Iris pigment epithelial cell (primary cell): ENCODE data around the gene NELL1.

Source experiments
- DNase-seq: peaks from one replicate; pipeline ENCODE4 v3.0.0-alpha.2; 2011; ENCODE audit warnings: low read depth

The NELL1 gene

DNA sequence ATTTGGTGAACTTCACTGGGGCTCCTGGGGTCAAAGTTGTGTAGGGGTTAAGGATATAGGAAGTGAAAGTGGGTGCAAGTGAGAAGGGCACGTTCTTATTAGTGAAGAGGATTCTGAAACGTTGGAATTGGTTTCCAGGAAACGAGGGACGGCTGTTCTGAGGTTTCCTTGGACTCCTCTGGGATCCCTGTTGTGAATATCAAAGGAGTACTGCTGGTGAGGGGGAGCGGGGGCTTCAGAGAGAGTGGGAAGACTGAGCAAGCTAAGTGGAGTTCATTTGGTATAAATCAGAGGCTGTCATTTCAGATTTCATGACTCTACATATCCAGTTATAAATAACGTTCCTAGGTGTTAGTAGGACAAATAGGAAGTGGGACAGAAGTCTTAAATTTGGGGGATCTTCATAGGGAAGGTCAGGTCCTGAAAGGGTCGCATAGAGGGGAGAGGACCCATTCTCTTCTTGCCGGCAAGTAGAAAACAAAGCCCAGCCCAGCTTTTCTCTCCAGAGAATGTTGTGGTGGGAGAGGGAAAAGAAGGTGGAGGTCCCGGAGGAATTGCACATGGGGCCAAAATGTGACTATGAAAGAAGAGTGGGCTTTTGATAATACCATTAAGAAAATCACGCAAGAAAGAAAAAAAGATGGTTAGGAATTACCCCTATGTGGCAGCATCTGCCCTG is 1.1 kb upstream of the NELL1 start:
- DNase-seq = no peak

DNA sequence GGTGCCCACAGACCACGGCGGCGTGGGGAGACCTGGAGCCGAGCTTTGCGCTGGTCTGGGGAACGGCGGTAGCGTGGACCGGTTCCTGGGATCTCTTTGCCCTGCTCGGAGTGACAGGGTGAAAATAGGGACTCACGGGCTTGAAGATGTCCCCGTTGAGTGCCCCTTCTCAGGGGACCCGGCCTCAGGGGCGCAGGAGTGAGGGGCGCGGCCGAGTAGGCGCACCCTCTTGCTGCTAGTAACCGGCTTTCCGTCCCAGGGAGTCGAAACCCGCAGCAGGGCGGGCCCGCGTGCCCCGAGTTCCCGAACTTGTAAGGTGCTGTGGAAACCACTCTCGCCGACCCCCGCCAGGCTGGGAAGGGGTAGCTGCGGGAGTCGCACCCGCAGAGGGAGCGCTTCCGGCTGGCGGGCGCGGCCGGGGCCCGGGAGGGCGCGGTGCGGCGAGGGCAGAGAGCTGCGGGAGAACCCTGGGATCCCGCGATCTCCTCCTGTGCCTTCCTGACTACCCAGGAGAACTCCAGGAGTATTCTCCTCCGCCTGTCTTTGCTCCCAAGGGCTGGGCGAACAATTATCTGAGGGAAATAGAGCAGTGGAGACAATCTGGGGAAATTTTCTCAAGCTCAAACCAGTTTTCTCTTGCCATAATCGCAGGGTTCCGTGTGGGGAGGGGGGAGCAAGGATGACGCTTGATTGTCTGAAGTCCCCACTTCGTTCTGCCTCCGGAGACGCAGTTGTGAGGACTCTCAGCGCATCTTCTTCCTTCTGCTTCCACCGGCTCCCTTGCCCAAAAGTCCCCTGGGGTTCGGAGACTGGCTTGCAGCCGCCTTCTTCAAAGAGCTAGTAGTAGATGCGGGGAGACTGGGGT is 666 bp downstream of the NELL1 start:
- DNase-seq = no peak

DNA sequence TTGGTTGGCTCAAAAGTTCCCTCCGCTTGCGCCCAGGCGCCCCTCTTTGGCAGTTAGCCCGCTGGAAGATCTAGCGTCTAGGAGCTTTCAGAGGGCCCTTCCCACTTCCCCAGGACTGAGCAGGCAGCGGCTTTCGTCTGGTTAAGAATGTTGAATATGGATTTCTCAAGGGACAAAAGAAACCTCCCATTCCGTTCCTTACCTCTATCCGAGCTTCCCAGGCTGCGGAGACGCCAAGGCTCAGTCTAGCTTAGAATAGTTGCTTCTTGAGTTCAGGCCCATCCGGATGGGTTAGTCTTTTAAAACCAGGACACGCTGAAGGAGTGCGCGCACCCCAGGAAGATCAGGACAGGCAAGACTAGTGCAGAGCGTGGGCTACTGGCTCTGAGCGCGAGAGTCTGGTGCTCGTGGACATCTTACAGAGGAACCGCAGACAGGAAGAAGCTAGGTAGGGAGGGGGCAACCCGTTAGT is 1.6 kb downstream of the NELL1 start:
- DNase-seq = no peak

DNA sequence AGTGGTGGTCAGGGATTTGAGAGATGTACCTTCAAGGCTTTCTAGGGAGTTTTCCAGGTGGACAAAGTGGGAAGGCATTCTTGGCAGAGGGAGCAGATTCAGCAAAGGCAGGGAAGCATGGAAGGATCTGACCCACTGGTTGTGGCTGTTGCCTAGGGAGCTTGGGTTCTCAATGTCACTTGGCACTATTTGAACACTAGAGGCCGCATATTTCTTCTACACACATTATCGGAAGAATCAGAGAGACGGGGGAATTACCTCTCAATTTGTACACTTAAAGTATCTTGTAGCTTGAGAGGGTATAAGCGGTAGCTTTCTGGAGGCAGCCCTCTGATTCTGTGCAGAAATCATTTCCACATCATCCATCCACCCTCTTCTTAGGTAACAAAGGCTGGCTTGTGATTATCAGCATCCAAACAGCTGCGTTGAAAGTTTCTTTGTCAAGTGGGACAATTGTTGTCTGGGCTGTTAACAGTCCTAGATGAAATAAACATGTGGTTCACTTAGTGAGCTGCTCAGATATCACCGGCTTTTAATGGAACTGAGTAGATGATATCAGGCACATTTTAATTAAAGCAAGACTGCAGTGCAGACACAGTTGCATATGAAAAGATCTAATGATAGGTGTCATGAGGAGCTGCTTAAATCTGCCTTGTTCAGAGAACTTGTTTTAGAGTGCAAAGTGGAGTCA is 2.6 kb downstream of the NELL1 start:
- no peak for DNase-seq

DNA sequence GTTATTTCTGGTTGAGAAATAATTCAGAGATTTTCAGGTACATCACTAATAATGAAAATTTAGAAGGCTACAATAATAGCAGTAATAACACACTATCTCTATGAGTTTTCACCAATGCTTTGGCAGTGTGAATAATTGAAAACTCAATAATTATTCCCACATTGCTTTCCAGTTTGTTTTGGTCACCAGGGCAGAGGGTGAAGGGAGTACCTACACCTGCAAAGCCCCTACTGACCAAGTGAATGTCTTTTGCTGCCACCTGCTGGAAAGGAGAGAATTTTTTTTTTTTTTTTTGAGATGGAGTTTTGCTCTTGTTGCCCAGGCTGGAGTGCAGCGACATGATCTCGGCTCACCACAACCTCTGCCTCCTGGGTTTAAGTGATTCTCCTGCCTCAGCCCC is 3.2 kb downstream of the NELL1 start:
- no peak for DNase-seq

DNA sequence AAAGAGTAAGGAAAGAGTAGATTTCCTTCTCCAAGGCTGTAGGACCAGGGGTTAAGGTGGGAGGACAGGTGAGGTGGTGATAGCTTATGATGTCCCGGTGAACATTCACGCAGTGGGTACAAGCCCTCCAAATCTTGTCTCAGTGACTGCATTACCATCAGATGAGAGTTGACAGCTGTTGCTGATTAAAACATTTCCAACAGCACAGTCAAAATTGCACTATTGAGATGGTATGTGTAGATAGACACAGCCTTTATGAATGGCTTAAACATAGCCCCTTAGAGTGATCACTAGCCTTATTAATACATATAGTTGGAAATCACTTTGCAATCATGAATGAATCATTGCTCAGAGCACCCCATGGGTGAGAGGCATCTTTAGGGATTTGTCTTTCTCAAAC is 7.3 kb downstream of the NELL1 start:
- DNase-seq = no peak

- no peak for DNase-seq
Observed at GRCh38 chr11:20688761-20689160, 19.4 kb downstream of the NELL1 start.

DNA sequence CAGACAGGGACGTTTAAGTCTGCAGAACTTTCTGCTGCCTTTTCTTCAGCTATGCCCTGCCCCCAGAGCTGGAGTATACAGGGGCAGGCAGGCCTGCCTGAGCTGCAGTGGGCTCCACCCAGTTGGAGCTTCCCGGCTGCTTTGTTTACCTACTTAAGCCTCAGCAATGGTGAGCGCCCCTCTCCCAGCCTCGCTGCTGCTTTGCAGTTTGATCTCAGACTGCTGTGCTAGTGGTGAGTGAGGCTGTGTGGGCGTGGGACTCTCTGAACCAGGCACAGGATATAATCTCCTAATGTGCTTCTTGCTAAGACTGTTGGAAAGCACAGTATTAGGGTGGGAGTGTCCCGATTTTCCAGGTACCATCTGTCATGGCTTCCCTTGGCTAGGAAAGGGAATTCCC is 38.5 kb downstream of the NELL1 start:
- no peak for DNase-seq

DNA sequence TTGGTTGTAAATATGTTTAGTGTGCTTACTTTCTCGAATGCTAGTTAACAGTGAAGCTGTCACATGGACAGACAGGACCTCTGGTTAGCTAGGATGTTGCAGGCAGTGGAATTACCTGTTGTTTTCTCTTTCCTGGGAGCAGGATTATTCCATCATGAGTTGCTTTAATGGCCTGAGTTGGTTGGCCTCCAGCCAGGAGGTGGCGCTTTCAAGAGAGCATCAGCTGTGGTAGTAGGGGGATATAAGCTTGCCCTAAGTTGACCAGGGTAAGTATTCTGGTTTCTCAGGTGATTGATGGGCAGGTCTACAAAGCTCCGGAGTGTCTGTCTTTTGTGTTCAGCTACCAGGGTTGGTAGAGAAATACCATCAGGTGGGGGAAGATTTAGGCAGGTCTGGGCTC is 43.5 kb downstream of the NELL1 start:
- no peak for DNase-seq

DNA sequence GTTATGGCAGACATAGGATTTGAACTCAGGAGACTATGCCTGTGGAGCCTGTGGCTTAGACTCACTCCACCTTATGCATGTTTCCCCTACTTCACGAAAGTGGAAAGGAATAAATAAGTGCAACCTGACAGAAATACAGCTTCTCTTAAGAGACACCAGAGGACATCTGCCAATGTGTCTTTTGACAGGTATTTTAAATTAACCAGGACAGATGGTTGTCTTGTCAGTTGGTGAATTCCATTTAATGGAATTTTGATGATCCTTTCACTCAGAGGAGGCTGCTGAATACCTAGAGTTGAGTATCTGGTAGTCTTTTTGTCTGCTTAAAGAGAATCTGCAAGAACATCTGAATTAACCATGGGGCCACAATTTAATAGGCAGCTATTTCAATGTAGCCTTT is 46.1 kb downstream of the NELL1 start:
- DNase-seq = no peak

GRCh38 chr11:20715931-20716330 is 46.5 kb downstream of the NELL1 start:
- DNase-seq = no peak

GRCh38 chr11:20719821-20720220 is 50.4 kb downstream of the NELL1 start:
- DNase-seq = no peak

DNA sequence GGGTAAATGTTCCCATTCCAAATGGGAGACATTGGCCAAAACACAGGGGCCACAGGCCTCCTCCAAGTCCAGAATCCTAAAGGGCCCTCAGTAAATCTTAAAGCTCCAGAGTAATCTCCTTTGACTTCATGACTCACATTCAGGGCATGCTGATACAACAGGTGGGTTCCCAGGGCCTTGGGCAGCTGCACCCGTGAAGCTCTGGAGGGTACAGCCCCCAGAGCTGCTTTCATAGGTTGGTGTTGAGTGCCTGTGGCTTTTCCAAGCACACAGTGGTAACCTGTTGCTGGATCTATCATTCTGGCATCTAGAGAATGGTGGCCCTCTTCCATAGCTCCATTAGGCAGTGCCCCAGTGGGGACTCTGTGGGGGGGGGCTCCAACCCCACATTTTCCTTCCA is 54.0 kb downstream of the NELL1 start:
- no peak for DNase-seq

DNA sequence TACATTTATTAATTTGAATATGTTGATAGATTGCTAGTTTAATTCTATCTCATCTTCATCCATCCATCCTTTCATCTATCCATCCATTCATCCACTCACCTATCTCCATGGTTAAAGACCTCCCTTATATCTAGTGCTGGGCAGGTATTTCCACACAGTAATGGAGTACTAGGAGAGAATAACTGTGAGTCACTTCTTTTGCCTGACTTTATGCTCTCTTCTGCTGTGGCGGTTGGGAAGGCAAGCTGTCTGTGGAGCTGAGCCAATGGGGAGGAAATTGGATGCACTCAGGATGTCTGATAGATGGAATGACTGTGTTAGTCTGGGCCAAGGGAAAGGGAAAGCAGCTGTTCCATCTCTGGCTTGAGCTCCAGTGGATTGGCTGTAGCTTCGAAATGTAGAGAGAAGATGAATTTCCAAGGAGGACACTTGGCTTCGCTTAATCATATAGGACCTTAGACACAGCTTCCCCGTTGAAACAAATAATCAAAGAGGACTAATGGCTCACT is 60.3 kb downstream of the NELL1 start:
- DNase-seq = no peak

- DNase-seq = no peak
Observed at GRCh38 chr11:20731676-20732215, 62.4 kb downstream of the NELL1 start.

DNA sequence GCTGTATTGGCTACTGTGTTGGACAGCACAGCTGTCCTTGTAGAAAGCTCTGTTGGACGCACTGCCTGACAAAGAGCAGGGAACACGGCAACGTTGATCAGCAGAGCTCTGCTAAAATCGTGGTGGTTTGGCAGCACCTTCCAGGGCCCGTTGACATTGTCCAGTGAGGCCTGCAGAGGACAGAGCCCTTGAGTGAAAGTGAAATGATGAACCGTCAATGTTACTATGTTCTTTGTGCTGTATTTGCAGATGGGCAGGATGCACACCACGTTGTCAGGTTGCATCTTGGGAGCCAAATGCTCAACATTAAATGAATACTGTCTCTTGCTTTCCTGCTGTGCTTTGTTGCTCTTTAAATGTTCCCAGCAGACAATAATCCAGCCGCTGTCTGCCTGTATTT is 69.7 kb downstream of the NELL1 start:
- no peak for DNase-seq

GRCh38 chr11:20739577-20739976 is 70.2 kb downstream of the NELL1 start:
- DNase-seq = no peak

DNA sequence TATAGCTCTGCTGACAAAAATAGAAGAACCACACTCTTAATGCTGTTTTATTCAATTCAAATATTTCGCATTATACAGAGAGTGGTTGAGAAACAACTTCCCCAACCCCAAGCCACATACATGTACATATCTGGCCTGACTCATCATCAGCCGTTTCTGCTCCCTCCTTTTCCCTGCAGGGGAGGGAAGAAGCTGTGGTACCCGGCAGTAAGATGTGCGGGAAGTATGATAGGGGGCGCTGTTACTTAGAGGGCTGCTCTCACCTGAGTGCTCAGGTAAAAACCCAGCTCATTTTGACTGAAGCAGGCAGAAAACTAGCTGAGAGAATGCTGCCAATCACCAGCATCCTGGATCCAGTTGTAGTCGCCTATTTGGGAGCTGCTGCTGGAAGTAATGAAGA is 85.5 kb downstream of the NELL1 start:
- peak; percentile 0 for DNase-seq

- no peak for DNase-seq
Observed at GRCh38 chr11:20759541-20759940, 90.2 kb downstream of the NELL1 start.

DNA sequence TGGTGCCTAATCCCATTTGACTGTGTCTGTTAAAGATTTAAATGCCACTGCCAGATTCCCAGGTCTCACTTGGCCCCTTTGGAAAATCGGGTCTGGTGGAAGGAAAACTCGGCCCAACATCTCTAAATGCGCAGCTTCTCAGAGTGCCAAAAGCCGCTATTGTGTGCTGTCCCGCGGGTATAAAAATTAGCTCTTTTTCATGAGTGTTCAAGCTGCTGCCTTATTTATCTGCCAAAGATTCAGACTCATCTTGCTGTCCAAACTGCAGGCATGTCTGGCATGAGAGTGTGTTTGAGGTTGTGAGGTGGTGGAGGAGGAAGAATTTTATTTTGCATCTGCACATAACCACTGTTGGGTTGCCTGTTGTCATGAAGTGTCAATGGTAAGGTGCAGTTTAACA is 91.4 kb downstream of the NELL1 start:
- no peak for DNase-seq

GRCh38 chr11:20762116-20762844 is 92.9 kb downstream of the NELL1 start:
- DNase-seq = no peak

DNA sequence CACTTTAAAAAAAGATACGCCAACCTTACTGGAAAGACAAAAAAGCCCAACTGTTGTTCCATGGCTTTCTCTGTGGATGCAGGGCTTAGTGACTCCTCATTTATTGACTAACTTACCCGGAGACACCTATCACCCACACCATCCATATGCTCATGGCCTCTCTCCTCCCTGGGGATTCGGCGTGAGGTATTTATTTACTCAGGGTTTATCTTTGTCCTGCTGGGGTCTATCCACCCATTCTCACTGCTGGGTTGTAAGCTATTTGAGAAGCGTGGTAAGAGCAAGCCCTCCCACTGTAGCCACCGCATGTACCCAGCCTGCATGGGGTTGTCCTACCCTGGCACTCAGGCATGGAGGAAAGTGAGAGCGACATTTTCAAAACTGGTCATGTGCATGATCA is 93.6 kb downstream of the NELL1 start:
- DNase-seq = no peak
